H9 (cell line): ENCODE data around the gene ATP12A. TPM values are rescaled to one million over a fixed set of nuclear protein-coding genes. Genes with fewer than 3 reads are reported as not detected.
A peak's percentile ranks its signal among the peaks of the same experiment; 100 is the strongest.

Experiments
- DNase-seq: peaks from one replicate; pipeline ENCODE4 v3.0.0-alpha.2; 2017
- H2AFZ ChIP-seq: one replicate; pipeline ENCODE4 v1.6.1; 2013; ENCODE audit warnings: mild to moderate bottlenecking, low read length, control low read depth, moderate library complexity
- H2AK5ac ChIP-seq: 2 replicates; pipeline ENCODE4 v1.6.1; 2013; ENCODE audit warnings: low read length, control low read depth, mixed read lengths; ENCODE audit not compliant: insufficient read length
- H2BK120ac ChIP-seq: one replicate; pipeline ENCODE4 v1.6.1; 2013; ENCODE audit warnings: low read depth, mild to moderate bottlenecking, low read length, control low read depth, inconsistent platforms; ENCODE audit not compliant: poor library complexity, severe bottlenecking
- H2BK12ac ChIP-seq: 2 replicates; pipeline ENCODE4 v1.6.1; 2013; ENCODE audit warnings: low read length, control low read depth, mixed read lengths, low read depth; ENCODE audit not compliant: insufficient read length
- H2BK15ac ChIP-seq: 2 replicates; pipeline ENCODE4 v1.6.1; 2013; ENCODE audit warnings: low read depth, low read length, control low read depth
- H2BK20ac ChIP-seq: one replicate; pipeline ENCODE4 v1.6.1; 2013; ENCODE audit warnings: low read depth, mild to moderate bottlenecking, low read length, control low read depth, inconsistent platforms; ENCODE audit not compliant: poor library complexity, severe bottlenecking
- H2BK5ac ChIP-seq: 2 replicates; pipeline ENCODE4 v1.6.1; 2013; ENCODE audit warnings: low read length, control low read depth, mixed read lengths; ENCODE audit not compliant: insufficient read length
- H3K14ac ChIP-seq: 2 replicates; pipeline ENCODE4 v1.6.1; 2013; ENCODE audit warnings: low read length, control low read depth; ENCODE audit not compliant: insufficient read depth
- H3K18ac ChIP-seq: 2 replicates; pipeline ENCODE4 v1.6.1; 2013; ENCODE audit warnings: low read depth, mild to moderate bottlenecking, mixed read lengths, low read length, control low read depth; ENCODE audit not compliant: insufficient read length
- H3K23ac ChIP-seq: 2 replicates; pipeline ENCODE4 v1.6.1; 2013; ENCODE audit warnings: low read length, control low read depth, mixed read lengths, low read depth; ENCODE audit not compliant: insufficient read length
- H3K23me2 ChIP-seq: 2 replicates; pipeline ENCODE4 v1.6.1; 2013; ENCODE audit warnings: low read depth, mild to moderate bottlenecking, mixed read lengths, low read length, control low read depth; ENCODE audit not compliant: insufficient read length, poor library complexity, severe bottlenecking
- H3K27ac ChIP-seq: 2 replicates; pipeline ENCODE4 v1.5.1; 2013; ENCODE audit warnings: low read length, control low read depth, mixed read lengths, low read depth; ENCODE audit not compliant: insufficient read length
- H3K27me3 ChIP-seq: 2 replicates; pipeline ENCODE4 v1.6.1; 2013; ENCODE audit warnings: low read length, control low read depth, inconsistent platforms; ENCODE audit not compliant: insufficient read depth
- H3K4ac ChIP-seq: 2 replicates; pipeline ENCODE4 v1.6.1; 2013; ENCODE audit warnings: low read depth, mild to moderate bottlenecking, control low read depth, inconsistent platforms, low read length, moderate library complexity
- H3K4me1 ChIP-seq: 2 replicates; pipeline ENCODE4 v1.6.1; 2013; ENCODE audit warnings: low read length, control low read depth, inconsistent platforms; ENCODE audit not compliant: insufficient read depth
- H3K4me2 ChIP-seq: 2 replicates; pipeline ENCODE4 v1.6.1; 2013; ENCODE audit warnings: low read length, control low read depth, mixed read lengths; ENCODE audit not compliant: insufficient read length, insufficient read depth
- H3K56ac ChIP-seq: 2 replicates; pipeline ENCODE4 v1.6.1; 2013; ENCODE audit warnings: low read depth, mild to moderate bottlenecking, mixed read lengths, low read length, control low read depth; ENCODE audit not compliant: insufficient read length
- H3K79me1 ChIP-seq: 2 replicates; pipeline ENCODE4 v1.6.1; 2013; ENCODE audit warnings: low read depth, mild to moderate bottlenecking, moderate library complexity, low read length, control low read depth, inconsistent platforms; ENCODE audit not compliant: insufficient read depth, poor library complexity, severe bottlenecking
- H3K79me2 ChIP-seq: 2 replicates; pipeline ENCODE4 v1.6.1; 2013; ENCODE audit warnings: low read length, control low read depth, inconsistent platforms; ENCODE audit not compliant: insufficient read depth
- H3K9ac ChIP-seq: 2 replicates; pipeline ENCODE4 v1.6.1; 2013; ENCODE audit warnings: low read length, control low read depth, mixed read lengths; ENCODE audit not compliant: insufficient read length; ENCODE audit errors: extremely low read depth
- H3K9me3 ChIP-seq: one replicate; pipeline ENCODE4 v1.6.1; 2013; ENCODE audit warnings: low read depth, low read length, inconsistent platforms; ENCODE audit not compliant: control insufficient read depth
- H3T11ph ChIP-seq: one replicate; pipeline ENCODE4 v1.6.1; 2013; ENCODE audit warnings: mild to moderate bottlenecking, low read length, control low read depth, inconsistent platforms
- H4K20me1 ChIP-seq: one replicate; pipeline ENCODE4 v1.6.1; 2013; ENCODE audit not compliant: control insufficient read depth, insufficient read length, insufficient read depth
- H4K5ac ChIP-seq: 2 replicates; pipeline ENCODE4 v1.6.1; 2013; ENCODE audit warnings: low read depth, mild to moderate bottlenecking, mixed read lengths, low read length, control low read depth; ENCODE audit not compliant: insufficient read length
- H4K8ac ChIP-seq: replicated peaks from 2 replicates; pipeline ENCODE4 v1.6.1; 2013; ENCODE audit warnings: low read length, control low read depth, mixed read lengths, low read depth; ENCODE audit not compliant: insufficient read length
- H4K91ac ChIP-seq: 2 replicates; pipeline ENCODE4 v1.6.1; 2013; ENCODE audit warnings: low read depth, mild to moderate bottlenecking, moderate library complexity, mixed read lengths, low read length, control low read depth; ENCODE audit not compliant: insufficient read length
- H3K27ac Mint-ChIP-seq, 3 experiments: 2 replicates in 2 of 3; 3 replicates in 1 of 3; pipeline ENCODE4 v1.8.0; 2020 to 2021; ENCODE audit warnings: mixed read lengths in 3 of 3, mild to moderate bottlenecking in 1 of 3, moderate library complexity in 1 of 3
- H3K27me3 Mint-ChIP-seq: 2 replicates; pipeline ENCODE4 v1.8.0; 2021; ENCODE audit warnings: low read depth, mild to moderate bottlenecking, moderate library complexity, mixed read lengths
- H3K36me3 Mint-ChIP-seq, 3 experiments: 2 replicates in 2 of 3; 3 replicates in 1 of 3; pipeline ENCODE4 v1.8.0; 2020 to 2021; ENCODE audit warnings: low read depth in 3 of 3, mixed read lengths in 3 of 3; ENCODE audit not compliant: insufficient read depth in 1 of 3
- H3K4me1 Mint-ChIP-seq, 2 experiments: 2 replicates each; pipeline ENCODE4 v1.8.0; 2020; ENCODE audit warnings: mixed read lengths in 2 of 2
- H3K4me3 Mint-ChIP-seq, 2 experiments: 2 replicates in 1 of 2; 3 replicates in 1 of 2; pipeline ENCODE4 v1.8.0; 2020 to 2021; ENCODE audit warnings: mild to moderate bottlenecking in 2 of 2, mixed read lengths in 2 of 2, moderate library complexity in 1 of 2
- H3K9me3 Mint-ChIP-seq, 2 experiments: 2 replicates in 1 of 2; 3 replicates in 1 of 2; pipeline ENCODE4 v1.8.0; 2020; ENCODE audit warnings: mild to moderate bottlenecking in 2 of 2, mixed read lengths in 2 of 2, moderate library complexity in 1 of 2
- CTCF ChIP-seq: fragments of 200-600 bp; sonication (generic); conservative IDR thresholded peaks from 3 replicates; pipeline ENCODE4 v1.8.0; 2021; ENCODE audit warnings: antibody characterized with exemption, mild to moderate bottlenecking
- WGBS: extraction: QIAGEN DNeasy Blood & Tissue Kit; methylation state at CpG from one replicate; pipeline ENCODE4 v1.1.7; 2013; ENCODE audit warnings: missing lambda C conversion rate, low lambda C conversion rate, mixed read lengths; ENCODE audit not compliant: insufficient read length; ENCODE audit errors: extremely low coverage; 5-methylcytosine and 5-hydroxymethylcytosine counted together
- total RNA-seq: library from RNA; stranded (reverse); gene quantifications from 2 replicates; pipeline ENCODE4 v1.2.1, GENCODE V29; 2021

Gene ATP12A
- total RNA-seq, 1 experiment from 2014 or later: 0.94 TPM

GRCh38 chr13:24709186-24709913 is 29.1 kb downstream of the ATP12A start:
- Histone ChIP-seq H2AK5ac (no peak overlapping the region), H3T11ph (no peak overlapping the region), H2BK20ac (no peak overlapping the region), H3K9me3 (no peaks in the 10 kb centered on the region), H3K4me1 (no peaks in the 10 kb centered on the region), H4K5ac (no peak overlapping the region), H2BK12ac (no peak overlapping the region), H3K14ac (no peak overlapping the region), H3K79me1 (no peaks in the 10 kb centered on the region), H4K91ac (no peak overlapping the region), H3K9ac (no peak overlapping the region), H3K18ac (no peak overlapping the region), H2BK120ac (no peak overlapping the region), H3K23me2 (no peaks in the 10 kb centered on the region), H2BK5ac (no peak overlapping the region), H3K27ac (no peak overlapping the region), H3K79me2 (no peaks in the 10 kb centered on the region), H4K8ac (no peak overlapping the region), H4K20me1 (no peaks in the 10 kb centered on the region), H3K4me2 (no peak overlapping the region), H3K23ac (no peak overlapping the region), H2AFZ (no peak overlapping the region), H3K27me3 (no peaks in the 10 kb centered on the region), H2BK15ac (no peak overlapping the region), H3K4ac (no peak overlapping the region), H3K56ac (no peak overlapping the region)
- Mint-ChIP-seq H3K36me3 (no peaks in the 10 kb centered on the region; a peak in 1 of 7 replicates), H3K4me3 (no peak overlapping the region), H3K27ac (peak overlapping the region in 1 of 3 experiments; percentile 28; a peak in 1 of 7 replicates), H3K4me1 (peaks cover 2 to 5% of the 10 kb centered on the region in 2 experiments; a peak in 3 of 4 replicates), H3K27me3 (no peaks in the 10 kb centered on the region; the same call in 1 of the 2 replicates), H3K9me3 (no peaks in the 10 kb centered on the region)
- no CpG with 5 or more reads among the region's 18 CpGs for WGBS
- TF ChIP-seq CTCF: no peak
- DNase-seq: no peak
